ENCODE measurements around the gene CAPZB.

The CAPZB gene

DNA sequence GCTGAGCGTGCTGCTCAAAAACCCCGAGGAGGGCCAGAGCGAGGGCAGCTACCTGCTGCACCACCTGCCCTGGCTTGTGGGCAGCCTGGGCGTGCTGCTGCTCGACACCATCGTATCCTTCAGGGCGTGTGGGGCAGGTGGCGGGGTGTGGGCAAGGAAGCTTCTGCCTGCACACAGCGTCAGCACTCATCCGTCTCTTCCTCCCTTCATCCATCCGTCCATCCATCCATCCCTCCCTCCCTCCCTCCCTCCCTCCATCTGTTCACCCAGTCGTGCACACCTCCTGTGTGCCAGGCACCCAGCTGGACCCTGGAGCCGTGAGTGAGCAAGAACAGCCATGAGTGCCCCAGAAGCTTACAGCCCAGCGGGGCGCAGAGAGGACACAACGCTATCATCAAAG is 158.0 kb downstream of the CAPZB start:
- Histone ChIP-seq H3K27ac (ENCODE audit: low read depth, low read length, poor library complexity, severe bottlenecking) (no peak overlapping the region), H4K20me1 (ENCODE audit: insufficient read depth, low read length) (no peaks in the 10 kb centered on the region), H2AFZ (ENCODE audit: low read length) (no peak overlapping the region), H3K27me3 (ENCODE audit: insufficient read depth, low read length) (no peaks in the 10 kb centered on the region), H3K9ac (ENCODE audit: low read length) (no peak overlapping the region), H3K4me2 (ENCODE audit: low read length) (no peak overlapping the region), H3K36me3 (ENCODE audit: insufficient read depth, low read length) (peaks cover 8% of the 10 kb centered on the region), H3K4me3 (ENCODE audit: low read depth, low read length, poor library complexity, severe bottlenecking) (no peak overlapping the region), H3K9me3 (ENCODE audit: low read length) (no peaks in the 10 kb centered on the region), H3K4me1 (ENCODE audit: insufficient read depth, low read length, severe bottlenecking) (peaks cover 13% of the 10 kb centered on the region), H3K9me2 (ENCODE audit: low read depth, low read length) (no peaks in the 10 kb centered on the region), H3K79me2 (ENCODE audit: insufficient read depth, low read length) (no peaks in the 10 kb centered on the region), H3F3A (ENCODE audit: insufficient read depth, low read length) (no peaks in the 10 kb centered on the region)
- TF ChIP-seq, protein P1, sequence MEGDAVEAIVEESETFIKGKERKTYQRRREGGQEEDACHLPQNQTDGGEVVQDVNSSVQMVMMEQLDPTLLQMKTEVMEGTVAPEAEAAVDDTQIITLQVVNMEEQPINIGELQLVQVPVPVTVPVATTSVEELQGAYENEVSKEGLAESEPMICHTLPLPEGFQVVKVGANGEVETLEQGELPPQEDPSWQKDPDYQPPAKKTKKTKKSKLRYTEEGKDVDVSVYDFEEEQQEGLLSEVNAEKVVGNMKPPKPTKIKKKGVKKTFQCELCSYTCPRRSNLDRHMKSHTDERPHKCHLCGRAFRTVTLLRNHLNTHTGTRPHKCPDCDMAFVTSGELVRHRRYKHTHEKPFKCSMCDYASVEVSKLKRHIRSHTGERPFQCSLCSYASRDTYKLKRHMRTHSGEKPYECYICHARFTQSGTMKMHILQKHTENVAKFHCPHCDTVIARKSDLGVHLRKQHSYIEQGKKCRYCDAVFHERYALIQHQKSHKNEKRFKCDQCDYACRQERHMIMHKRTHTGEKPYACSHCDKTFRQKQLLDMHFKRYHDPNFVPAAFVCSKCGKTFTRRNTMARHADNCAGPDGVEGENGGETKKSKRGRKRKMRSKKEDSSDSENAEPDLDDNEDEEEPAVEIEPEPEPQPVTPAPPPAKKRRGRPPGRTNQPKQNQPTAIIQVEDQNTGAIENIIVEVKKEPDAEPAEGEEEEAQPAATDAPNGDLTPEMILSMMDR (IDR thresholded peaks at IDR 0.05; ENCODE audit: low read length): no peak
- no peak for TF ChIP-seq EZH2 (IDR thresholded peaks at IDR 0.05; ENCODE audit: borderline replicate concordance, low read length)

DNA sequence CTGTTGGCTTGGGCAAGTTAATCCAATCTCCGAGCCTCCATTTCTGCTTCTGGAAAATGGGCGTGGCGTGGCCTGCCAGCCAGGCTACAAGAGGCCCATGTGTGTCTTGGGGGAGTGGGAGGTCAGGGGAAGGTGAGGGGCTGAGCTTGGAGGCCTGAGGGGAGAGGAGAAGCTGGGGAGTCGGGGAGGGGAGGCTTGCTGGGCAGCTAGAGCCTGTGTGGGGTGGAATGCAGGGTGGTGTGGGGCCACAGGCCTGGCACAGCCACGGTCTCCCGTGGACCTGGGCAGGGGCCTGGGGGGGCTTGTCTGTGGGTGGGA is 158.6 kb downstream of the CAPZB start:
- H3F3A ChIP-seq (ENCODE audit: insufficient read depth, low read length): no peaks in the 10 kb centered on the region
- no peaks in the 10 kb centered on the region for H3K79me2 ChIP-seq (ENCODE audit: insufficient read depth, low read length)
- no peak for TF ChIP-seq EZH2 (IDR thresholded peaks at IDR 0.05; ENCODE audit: borderline replicate concordance, low read length)
- TF ChIP-seq, protein P1 (IDR thresholded peaks at IDR 0.05; ENCODE audit: low read length): no peak
- no peak overlapping the region for H3K4me3 ChIP-seq (ENCODE audit: low read depth, low read length, poor library complexity, severe bottlenecking)
- H3K27ac ChIP-seq (ENCODE audit: low read depth, low read length, poor library complexity, severe bottlenecking): no peak overlapping the region
- H3K9ac ChIP-seq (ENCODE audit: low read length): no peak overlapping the region
- H4K20me1 ChIP-seq (ENCODE audit: insufficient read depth, low read length): no peaks in the 10 kb centered on the region
- no peaks in the 10 kb centered on the region for H3K9me2 ChIP-seq (ENCODE audit: low read depth, low read length)
- H3K36me3 ChIP-seq (ENCODE audit: insufficient read depth, low read length): peaks cover 8% of the 10 kb centered on the region
- H2AFZ ChIP-seq (ENCODE audit: low read length): no peak overlapping the region
- peaks cover 13% of the 10 kb centered on the region for H3K4me1 ChIP-seq (ENCODE audit: insufficient read depth, low read length, severe bottlenecking)
- no peak overlapping the region for H3K4me2 ChIP-seq (ENCODE audit: low read length)
- no peaks in the 10 kb centered on the region for H3K9me3 ChIP-seq (ENCODE audit: low read length)
- H3K27me3 ChIP-seq (ENCODE audit: insufficient read depth, low read length): no peaks in the 10 kb centered on the region

DNA sequence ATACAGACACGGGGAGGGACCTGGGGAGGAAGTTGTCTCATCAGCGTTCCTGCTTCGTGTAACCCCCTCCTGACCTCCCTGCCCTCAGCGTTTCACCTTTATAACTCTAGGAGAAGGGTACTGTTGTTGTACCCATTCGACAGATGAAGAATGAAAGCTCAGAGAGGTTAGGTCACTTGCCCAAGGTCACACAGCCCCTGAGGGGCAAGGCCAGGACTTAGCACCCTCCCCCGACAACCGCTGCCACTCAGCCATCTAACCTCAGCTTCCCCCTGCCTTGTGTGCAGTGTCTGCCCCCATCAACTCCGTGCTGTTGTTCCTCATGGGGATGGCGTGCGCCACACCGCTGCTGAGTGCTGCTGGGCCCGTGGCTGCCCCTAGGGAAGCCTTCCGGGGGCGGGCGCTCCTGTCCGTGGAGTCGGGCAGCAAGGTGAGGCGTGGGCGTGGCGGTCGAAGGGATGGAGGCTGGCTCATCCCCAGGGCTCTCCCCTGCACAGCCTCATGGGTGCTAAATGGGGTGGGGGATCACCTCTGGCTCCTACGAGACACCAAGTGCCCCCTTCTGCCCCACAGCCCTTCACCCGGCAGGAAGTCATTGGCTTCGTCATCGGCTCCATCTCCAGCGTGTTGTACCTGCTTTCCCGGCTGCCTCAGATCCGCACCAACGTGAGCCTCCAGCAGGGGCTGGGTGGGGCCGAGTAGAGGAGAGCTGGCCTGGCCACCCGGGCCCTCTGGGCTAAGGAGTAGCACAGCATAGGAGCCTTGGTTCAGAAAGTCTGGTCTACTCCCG is 159.2 kb downstream of the CAPZB start:
- TF ChIP-seq, protein P1 (IDR thresholded peaks at IDR 0.05; ENCODE audit: low read length): no peak
- Histone ChIP-seq H2AFZ (ENCODE audit: low read length) (no peak overlapping the region), H3K9ac (ENCODE audit: low read length) (no peak overlapping the region), H3K9me2 (ENCODE audit: low read depth, low read length) (no peaks in the 10 kb centered on the region), H3K36me3 (ENCODE audit: insufficient read depth, low read length) (peaks cover 8% of the 10 kb centered on the region), H3K4me3 (ENCODE audit: low read depth, low read length, poor library complexity, severe bottlenecking) (no peak overlapping the region), H4K20me1 (ENCODE audit: insufficient read depth, low read length) (no peaks in the 10 kb centered on the region), H3K4me1 (ENCODE audit: insufficient read depth, low read length, severe bottlenecking) (peaks cover 13% of the 10 kb centered on the region), H3K9me3 (ENCODE audit: low read length) (no peaks in the 10 kb centered on the region), H3K27ac (ENCODE audit: low read depth, low read length, poor library complexity, severe bottlenecking) (peak overlapping the region; percentile 38), H3K79me2 (ENCODE audit: insufficient read depth, low read length) (no peaks in the 10 kb centered on the region), H3K4me2 (ENCODE audit: low read length) (peak overlapping the region; percentile 37; the same call in 1 of the 2 replicates), H3K27me3 (ENCODE audit: insufficient read depth, low read length) (no peaks in the 10 kb centered on the region), H3F3A (ENCODE audit: insufficient read depth, low read length) (no peaks in the 10 kb centered on the region)

Data from OCI-LY1 (cell line).